PC-3 (cell line): Measurements from ENCODE around the gene PDLIM7. TPM values are rescaled to one million over a fixed set of nuclear protein-coding genes. Genes with fewer than 3 reads are reported as not detected.

Experiments
- ATAC-seq: fragments of 200-7000 bp; cut with Tn5 transposase; 2 replicates; pipeline ENCODE4 v1.9.1; 2020; ENCODE audit warnings: mild to moderate bottlenecking, moderate library complexity
- BruUV-seq: library from RNA; stranded (reverse); fragments of 400-500 nt; replicated peaks from 2 replicates; lab custom pipeline; 2021; lab: Mats Ljungman, UMichigan
- CTCF ChIA-PET: fragments of 300-600 bp; sonication (Branson Sonifier 250); formaldehyde crosslinking; loops from one replicate; lab custom pipeline; 2022; ENCODE audit warnings: antibody characterized with exemption; lab: Charles Lee
- POLR2A ChIA-PET: fragments of 300-600 bp; sonication (Branson Sonifier 250); formaldehyde crosslinking; loops from one replicate; lab custom pipeline; 2022; ENCODE audit warnings: antibody characterized with exemption; ENCODE audit not compliant: unreplicated experiment; lab: Charles Lee
- DNase-seq: peaks from one replicate; pipeline ENCODE4 v3.0.0-alpha.2; 2015
- H2AFZ ChIP-seq: fragments of 300-600 bp; sonication (generic); 2 replicates; pipeline ENCODE4 v1.6.0; 2016; ENCODE audit warnings: antibody characterized with exemption, low read length
- H3F3A ChIP-seq: fragments of 300-600 bp; sonication (generic); one replicate; pipeline ENCODE4 v1.6.0; 2017; ENCODE audit warnings: antibody characterized with exemption, low read length, control low read depth, mild to moderate bottlenecking; ENCODE audit not compliant: unreplicated experiment
- H3K27ac ChIP-seq: fragments of 300-600 bp; sonication (generic); 2 replicates; pipeline ENCODE4 v1.5.1; 2016; ENCODE audit warnings: mild to moderate bottlenecking, low read length
- H3K27me3 ChIP-seq: fragments of 300-600 bp; sonication (generic); 2 replicates; pipeline ENCODE4 v1.6.1; 2016; ENCODE audit warnings: low read length, mixed read lengths
- H3K36me3 ChIP-seq: fragments of 300-600 bp; sonication (generic); 2 replicates; pipeline ENCODE4 v1.6.1; 2016; ENCODE audit warnings: low read depth, mixed run types, low read length, mixed read lengths
- H3K4me1 ChIP-seq: fragments of 300-600 bp; sonication (generic); 2 replicates; pipeline ENCODE4 v1.5.1; 2016; ENCODE audit warnings: low read length; ENCODE audit not compliant: insufficient read depth
- H3K4me2 ChIP-seq: fragments of 300-600 bp; sonication (generic); 2 replicates; pipeline ENCODE4 v1.6.0; 2016; ENCODE audit warnings: low read length
- H3K4me3 ChIP-seq: fragments of 300-600 bp; sonication (generic); 2 replicates; pipeline ENCODE4 v1.5.1; 2016; ENCODE audit warnings: mild to moderate bottlenecking, low read length, mixed read lengths
- H3K79me2 ChIP-seq: fragments of 300-600 bp; sonication (generic); 2 replicates; pipeline ENCODE4 v1.6.1; 2017; ENCODE audit warnings: low read length, mixed read lengths
- H3K9ac ChIP-seq: fragments of 300-600 bp; sonication (generic); 2 replicates; pipeline ENCODE4 v1.6.0; 2016; ENCODE audit warnings: mild to moderate bottlenecking, low read length
- H3K9me2 ChIP-seq: fragments of 300-600 bp; sonication (generic); replicated peaks from 2 replicates; pipeline ENCODE4 v1.6.1; 2016; ENCODE audit warnings: mixed run types, low read length, mixed read lengths
- H3K9me3 ChIP-seq: fragments of 300-600 bp; sonication (generic); 2 replicates; pipeline ENCODE4 v1.6.1; 2016; ENCODE audit warnings: low read length, mixed read lengths
- H4K20me1 ChIP-seq: fragments of 300-600 bp; sonication (generic); 2 replicates; pipeline ENCODE4 v1.6.1; 2016; ENCODE audit warnings: low read length, mixed read lengths
- EZH2 ChIP-seq: fragments of 300-600 bp; sonication (generic); IDR thresholded peaks from one replicate; pipeline ENCODE4 v1.6.1; 2017; ENCODE audit warnings: antibody characterized with exemption, mild to moderate bottlenecking, low read length; ENCODE audit not compliant: unreplicated experiment
- EZH2phosphoT487 ChIP-seq: fragments of 300-600 bp; sonication (generic); IDR thresholded peaks from 2 replicates; pipeline ENCODE4 v1.6.1; 2018; ENCODE audit warnings: mild to moderate bottlenecking, antibody characterized with exemption, low read length, borderline replicate concordance
- intact Hi-C: fragments of 100-400 bp; cut with micrococcal nuclease; formaldehyde crosslinking; loops from 2 replicates; pipeline ENCODE4 v1.9.0; 2023
- total RNA-seq: library from RNA; depleted of rRNA; stranded (reverse); fragments of >200 nt; gene quantifications from 2 replicates; pipeline ENCODE4 v1.2.3, GENCODE V29; 2014
- TF ChIP-seq, protein P1 (sequence below): fragments of 300-600 bp; sonication (generic); conservative IDR thresholded peaks from 2 replicates; pipeline ENCODE4 v1.5.1; 2017; ENCODE audit warnings: antibody characterized with exemption, low read depth, mild to moderate bottlenecking, low read length

The PDLIM7 gene
- total RNA-seq, 1 experiment from 2014 or later: 159 TPM

DNA sequence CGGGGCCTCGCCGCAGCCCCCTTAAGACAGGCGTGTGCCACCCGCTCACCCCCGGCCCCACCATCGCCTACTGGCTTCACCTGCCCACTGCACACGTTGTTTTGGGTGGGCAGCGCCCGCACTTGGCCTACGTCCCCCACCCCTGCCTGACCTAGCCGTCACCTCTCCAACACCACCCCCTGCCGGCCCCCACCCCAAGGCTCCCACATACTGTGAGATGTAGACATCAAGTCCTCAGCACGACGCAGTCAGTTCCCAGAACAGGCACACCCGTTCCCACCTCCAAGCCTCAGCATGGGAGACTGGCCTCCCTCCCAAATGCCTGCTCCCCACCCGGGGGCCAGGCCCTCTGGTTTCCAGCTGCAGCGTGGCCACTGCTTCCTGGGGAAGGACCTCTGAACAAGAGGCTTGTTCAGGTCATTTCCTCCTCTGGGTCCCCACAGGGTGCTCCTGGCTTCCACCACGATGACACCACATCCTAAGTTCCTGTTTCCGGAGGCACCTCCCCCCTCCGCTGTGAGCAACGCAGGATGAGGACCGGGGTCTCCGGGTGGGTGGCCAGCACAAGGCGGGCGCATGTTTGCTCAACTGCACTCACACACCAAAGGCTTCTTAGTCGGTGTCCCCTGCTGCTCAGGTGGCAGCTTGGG lies 35.3 kb downstream of the PDLIM7 start:
- H3K36me3 ChIP-seq: peaks cover 21% of the 10 kb centered on the region
- no peaks in the 10 kb centered on the region for H3K27me3 ChIP-seq
- H3K4me2 ChIP-seq: no peak overlapping the region
- no TSS peak for BruUV-seq
- TF ChIP-seq, protein P1, sequence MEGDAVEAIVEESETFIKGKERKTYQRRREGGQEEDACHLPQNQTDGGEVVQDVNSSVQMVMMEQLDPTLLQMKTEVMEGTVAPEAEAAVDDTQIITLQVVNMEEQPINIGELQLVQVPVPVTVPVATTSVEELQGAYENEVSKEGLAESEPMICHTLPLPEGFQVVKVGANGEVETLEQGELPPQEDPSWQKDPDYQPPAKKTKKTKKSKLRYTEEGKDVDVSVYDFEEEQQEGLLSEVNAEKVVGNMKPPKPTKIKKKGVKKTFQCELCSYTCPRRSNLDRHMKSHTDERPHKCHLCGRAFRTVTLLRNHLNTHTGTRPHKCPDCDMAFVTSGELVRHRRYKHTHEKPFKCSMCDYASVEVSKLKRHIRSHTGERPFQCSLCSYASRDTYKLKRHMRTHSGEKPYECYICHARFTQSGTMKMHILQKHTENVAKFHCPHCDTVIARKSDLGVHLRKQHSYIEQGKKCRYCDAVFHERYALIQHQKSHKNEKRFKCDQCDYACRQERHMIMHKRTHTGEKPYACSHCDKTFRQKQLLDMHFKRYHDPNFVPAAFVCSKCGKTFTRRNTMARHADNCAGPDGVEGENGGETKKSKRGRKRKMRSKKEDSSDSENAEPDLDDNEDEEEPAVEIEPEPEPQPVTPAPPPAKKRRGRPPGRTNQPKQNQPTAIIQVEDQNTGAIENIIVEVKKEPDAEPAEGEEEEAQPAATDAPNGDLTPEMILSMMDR: no peak
- TF ChIP-seq EZH2 (no peak), EZH2phosphoT487 (no peak)
- no peaks in the 10 kb centered on the region for H3K9me2 ChIP-seq
- no peak overlapping the region for H3K4me3 ChIP-seq
- peaks cover 2% of the 10 kb centered on the region for H3F3A ChIP-seq
- H3K9me3 ChIP-seq: no peaks in the 10 kb centered on the region
- ATAC-seq (no peak), DNase-seq (no peak)
- ChIA-PET POLR2A (no interaction called here), CTCF (no interaction called here)
- no peaks in the 10 kb centered on the region for H3K79me2 ChIP-seq
- no peak overlapping the region for H2AFZ ChIP-seq
- no peak overlapping the region for H3K27ac ChIP-seq
- intact Hi-C loops: no loop called here
- H3K4me1 ChIP-seq: no peaks in the 10 kb centered on the region
- no peak overlapping the region for H3K9ac ChIP-seq
- peaks cover 8% of the 10 kb centered on the region; the same call in 1 of the 2 replicates for H4K20me1 ChIP-seq

DNA sequence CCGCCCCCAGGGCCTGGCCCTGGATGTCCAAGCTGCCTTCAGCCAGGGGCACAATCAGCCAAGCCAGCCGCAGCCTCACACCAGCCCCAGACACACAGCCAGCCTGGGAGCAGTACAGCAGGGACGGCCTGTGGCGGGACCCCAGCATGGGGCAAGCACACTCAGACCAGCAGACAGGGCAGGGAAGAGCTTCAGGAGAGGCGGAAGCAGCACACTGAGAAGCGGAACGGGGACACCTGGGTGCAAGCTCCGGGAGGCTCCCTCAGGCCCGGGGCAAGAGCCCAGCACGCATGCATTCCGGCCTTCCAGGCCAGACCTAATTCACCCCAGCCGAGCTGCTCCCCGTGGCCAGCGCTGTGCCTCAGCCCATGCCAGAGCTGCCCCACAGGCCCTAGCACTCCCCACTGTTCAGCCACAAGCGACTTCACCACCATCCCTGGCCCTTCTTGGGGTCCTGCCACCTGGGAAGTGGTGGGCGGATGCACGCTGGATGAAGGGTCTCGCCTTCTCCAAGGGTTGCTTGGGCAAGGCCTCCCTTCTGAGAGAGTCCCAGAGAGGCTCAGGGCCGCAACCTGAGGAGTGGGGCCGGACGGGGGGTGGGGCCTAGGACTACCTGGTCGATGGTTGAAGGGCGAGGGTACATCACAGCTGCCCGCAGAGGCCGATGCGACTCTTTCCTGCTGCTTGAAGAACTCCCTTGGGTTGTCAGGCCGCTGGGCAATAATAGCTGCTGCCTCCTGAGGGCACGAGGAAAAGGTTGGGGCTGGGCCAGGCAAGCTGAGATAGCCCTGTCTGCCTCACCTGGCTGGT lies 37.4 kb downstream of the PDLIM7 start:
- peaks cover 14% of the 10 kb centered on the region; the same call in 1 of the 2 replicates for H4K20me1 ChIP-seq
- BruUV-seq: no TSS peak
- no peak overlapping the region for H3K27ac ChIP-seq
- peaks cover 5% of the 10 kb centered on the region for H3K36me3 ChIP-seq
- H3K4me2 ChIP-seq: no peak overlapping the region
- H3K4me3 ChIP-seq: no peak overlapping the region
- no peaks in the 10 kb centered on the region for H3K79me2 ChIP-seq
- H2AFZ ChIP-seq: no peak overlapping the region
- POLR2A ChIA-PET: no interaction called here
- no peaks in the 10 kb centered on the region for H3K9me3 ChIP-seq
- no peak for ATAC-seq
- DNase-seq: no peak
- intact Hi-C loops: no loop called here
- H3K27me3 ChIP-seq: no peaks in the 10 kb centered on the region
- H3K9me2 ChIP-seq: no peaks in the 10 kb centered on the region
- TF ChIP-seq EZH2 (no peak), EZH2phosphoT487 (no peak)
- TF ChIP-seq, protein P1: no peak
- H3K9ac ChIP-seq: no peak overlapping the region
- peaks cover 8% of the 10 kb centered on the region for H3F3A ChIP-seq
- CTCF ChIA-PET: interaction anchor here (0.5 kb wide), 1 partner anchor 104 kb away, joined by 3 read pairs; no protein-coding TSS in a partner anchor
- H3K4me1 ChIP-seq: peaks cover 7% of the 10 kb centered on the region; the same call in 1 of the 2 replicates

DNA sequence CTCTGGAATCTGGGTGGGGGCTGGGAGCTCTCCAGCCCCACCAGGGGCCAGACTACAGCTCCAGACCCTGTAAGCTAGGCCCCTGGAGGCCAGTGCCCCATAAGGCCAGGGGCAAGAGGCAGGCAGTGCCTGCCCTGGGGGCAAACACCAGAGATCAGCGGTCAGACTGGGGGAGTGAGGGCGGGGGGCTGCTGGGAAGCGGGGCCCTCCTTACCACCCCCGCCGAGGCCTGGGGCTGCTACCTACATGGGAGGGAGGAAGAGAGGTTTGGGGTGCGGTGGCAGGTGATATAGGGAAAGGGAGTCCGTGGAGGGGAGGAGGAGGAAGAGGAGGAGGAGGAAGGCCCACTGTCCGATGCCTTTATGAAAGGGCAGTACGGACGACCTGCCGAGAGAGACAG lies 38.0 kb downstream of the PDLIM7 start:
- H3K36me3 ChIP-seq: peaks cover 5% of the 10 kb centered on the region
- H3K9me3 ChIP-seq: no peaks in the 10 kb centered on the region
- peaks cover 8% of the 10 kb centered on the region; the same call in 1 of the 2 replicates for H3K4me1 ChIP-seq
- no peaks in the 10 kb centered on the region for H3K79me2 ChIP-seq
- no peak for DNase-seq
- TF ChIP-seq EZH2 (no peak), EZH2phosphoT487 (no peak)
- TF ChIP-seq, protein P1: no peak
- CTCF ChIA-PET: no interaction called here
- H3K9ac ChIP-seq: no peak overlapping the region
- no peaks in the 10 kb centered on the region for H3K9me2 ChIP-seq
- H3K4me3 ChIP-seq: no peak overlapping the region
- H3K27ac ChIP-seq: no peak overlapping the region
- no TSS peak for BruUV-seq
- H3F3A ChIP-seq: peaks cover 8% of the 10 kb centered on the region
- POLR2A ChIA-PET: no interaction called here
- H4K20me1 ChIP-seq: peaks cover 14% of the 10 kb centered on the region; the same call in 1 of the 2 replicates
- no peak for ATAC-seq
- H3K4me2 ChIP-seq: no peak overlapping the region
- H3K27me3 ChIP-seq: no peaks in the 10 kb centered on the region
- intact Hi-C loops: no loop called here
- H2AFZ ChIP-seq: no peak overlapping the region
